Islet of Langerhans (tissue), 1 donor: ENCODE data around the gene RFX5.

ENCODE experiments used
- FAIRE-seq: peaks from one replicate; lab custom pipeline; 2011; peaks lifted over from hg19 to GRCh38; lab: Jason Lieb, UNC

RFX5 gene

DNA sequence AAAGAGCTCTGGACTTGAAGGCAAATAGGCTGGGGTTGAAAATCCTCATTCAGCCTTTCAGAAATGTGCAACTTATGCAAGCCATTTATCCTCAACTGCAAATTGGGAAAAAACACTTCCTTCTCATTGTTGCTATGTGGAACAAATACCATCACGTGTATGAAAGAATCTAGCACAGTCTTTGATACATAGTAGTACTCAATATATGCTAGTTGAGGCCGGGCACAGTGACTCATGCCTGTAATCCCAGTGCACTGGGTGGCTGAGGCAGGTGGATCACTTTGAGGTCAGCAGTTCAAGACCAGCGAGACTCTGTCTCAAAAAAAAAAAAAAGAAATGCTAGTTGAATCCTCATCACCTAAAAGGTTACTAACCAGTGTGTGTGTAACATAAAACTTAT lies 28.1 kb downstream of the RFX5 start:
- no peak for FAIRE-seq

DNA sequence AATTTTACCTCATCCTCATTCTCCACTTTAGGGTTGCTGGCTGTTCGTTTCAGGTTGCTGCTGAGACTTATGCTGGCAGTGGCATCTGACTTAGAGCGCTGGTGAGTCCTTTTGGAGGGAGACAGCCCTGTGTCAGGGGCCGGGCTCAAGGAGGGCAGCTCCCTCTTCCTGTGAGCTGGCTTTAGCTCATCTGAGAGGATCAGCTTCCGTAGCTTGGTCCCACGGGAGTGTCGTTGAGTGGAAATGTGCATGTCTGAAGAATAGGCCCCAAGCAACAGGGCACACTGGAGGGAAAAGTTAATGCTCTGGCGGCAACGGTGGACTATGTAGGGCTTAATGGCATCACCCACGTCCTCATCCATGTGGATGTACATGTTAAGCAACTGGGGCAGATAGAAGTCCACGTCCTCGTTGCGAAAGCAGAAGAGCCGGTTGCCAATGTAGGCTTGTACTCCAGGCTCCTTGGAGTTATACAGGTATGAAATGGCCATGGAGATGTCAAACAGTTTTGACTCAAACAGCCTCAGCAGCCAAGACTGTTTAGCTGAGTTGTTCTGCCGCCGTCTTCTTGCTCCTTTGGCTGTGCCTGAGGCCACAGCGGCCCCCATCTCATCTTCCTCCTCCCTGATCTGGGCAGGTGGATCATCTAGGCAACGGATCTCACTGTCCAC lies 31.4 kb downstream of the RFX5 start:
- FAIRE-seq = no peak

DNA sequence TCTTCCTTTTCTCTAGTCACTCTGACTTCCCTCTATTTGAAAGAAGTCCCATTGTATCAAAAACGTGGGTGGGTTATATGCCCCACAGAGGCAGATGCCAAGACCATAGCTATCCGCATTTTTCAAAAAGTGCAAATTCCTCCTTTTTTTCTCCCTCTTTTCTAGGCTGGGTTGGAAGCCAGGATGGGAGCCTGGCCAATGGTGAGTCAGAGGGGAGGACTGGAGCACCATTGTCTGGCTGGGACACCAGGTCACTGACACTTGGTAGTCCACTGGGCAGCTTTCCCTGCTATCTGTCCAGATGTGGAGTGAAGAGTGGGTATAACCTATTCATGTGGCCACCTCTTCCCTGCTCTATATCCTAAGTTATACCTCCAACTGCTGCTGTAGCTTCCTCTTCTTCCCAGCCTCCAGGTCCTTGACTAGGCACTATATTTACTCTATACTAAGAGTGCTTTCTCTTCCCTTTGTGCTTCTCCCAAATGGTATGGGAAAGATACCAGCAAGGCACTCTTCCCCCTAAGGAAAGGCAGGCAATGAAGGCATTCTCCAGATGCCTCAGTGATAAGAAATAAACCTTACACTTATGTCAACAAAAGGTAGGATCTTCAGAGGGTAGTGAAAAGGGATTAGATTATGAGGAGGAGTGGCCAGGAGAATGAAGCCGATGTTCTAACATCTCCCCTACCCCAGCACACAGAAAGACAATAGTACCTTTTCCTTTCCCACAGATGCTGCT lies 32.7 kb downstream of the RFX5 start:
- FAIRE-seq = no peak

DNA sequence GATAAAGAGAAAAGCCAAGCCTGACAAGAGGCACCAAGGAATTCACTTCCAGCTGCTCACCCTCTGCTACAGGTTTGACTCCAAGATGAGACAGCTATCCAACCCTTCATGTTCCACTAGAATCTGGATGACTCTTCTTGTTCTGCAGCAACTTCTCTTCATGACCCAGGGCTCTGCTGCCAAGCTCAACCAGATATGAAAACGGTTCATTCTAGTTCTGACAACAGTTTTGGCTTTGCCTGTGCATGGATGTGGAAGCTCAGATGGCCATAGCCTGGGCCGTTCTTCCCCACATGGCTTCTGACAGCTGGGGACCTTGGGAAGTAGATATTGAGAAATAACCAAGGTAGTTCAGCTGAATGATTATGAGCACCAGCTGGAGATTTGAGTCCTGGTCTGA lies 33.6 kb downstream of the RFX5 start:
- FAIRE-seq = no peak

DNA sequence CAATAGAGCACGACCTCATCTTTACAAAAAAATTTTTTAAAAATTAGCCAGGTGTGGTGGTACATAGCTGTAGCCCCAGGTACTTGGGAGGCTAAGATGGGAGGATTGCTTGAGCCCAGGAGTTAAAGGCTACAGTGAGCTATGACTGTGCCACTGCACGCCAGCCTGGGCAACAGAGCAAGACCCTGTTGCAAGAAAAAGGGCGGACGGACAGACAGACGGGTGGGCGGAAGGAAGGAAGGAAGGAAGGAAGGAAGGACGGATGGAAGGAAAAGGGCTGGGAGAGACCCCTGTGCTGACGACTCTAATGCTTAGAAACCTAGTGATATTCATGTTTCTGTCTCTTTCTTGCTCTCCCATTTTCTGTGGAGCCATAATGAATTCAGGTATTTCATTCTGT lies 34.2 kb downstream of the RFX5 start:
- no peak for FAIRE-seq

DNA sequence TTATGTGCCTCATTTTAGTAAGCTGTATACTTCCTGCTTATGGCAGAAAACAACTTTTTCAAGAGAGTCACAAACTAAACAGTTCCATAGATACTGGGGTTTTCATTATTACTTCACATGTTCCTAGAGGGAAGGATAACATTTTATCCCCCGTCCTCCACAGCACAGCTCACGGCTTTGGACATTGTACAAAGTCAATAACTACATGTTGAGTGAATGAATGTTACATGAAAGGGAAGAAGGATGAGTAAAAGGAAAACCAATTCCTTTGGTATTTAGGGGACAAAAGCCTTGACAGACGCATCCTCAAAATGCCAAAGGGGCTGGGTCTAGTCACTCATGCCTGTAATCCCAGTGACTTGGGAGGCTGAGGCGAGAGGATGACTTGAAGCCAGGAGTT lies 34.6 kb downstream of the RFX5 start:
- no peak for FAIRE-seq

DNA sequence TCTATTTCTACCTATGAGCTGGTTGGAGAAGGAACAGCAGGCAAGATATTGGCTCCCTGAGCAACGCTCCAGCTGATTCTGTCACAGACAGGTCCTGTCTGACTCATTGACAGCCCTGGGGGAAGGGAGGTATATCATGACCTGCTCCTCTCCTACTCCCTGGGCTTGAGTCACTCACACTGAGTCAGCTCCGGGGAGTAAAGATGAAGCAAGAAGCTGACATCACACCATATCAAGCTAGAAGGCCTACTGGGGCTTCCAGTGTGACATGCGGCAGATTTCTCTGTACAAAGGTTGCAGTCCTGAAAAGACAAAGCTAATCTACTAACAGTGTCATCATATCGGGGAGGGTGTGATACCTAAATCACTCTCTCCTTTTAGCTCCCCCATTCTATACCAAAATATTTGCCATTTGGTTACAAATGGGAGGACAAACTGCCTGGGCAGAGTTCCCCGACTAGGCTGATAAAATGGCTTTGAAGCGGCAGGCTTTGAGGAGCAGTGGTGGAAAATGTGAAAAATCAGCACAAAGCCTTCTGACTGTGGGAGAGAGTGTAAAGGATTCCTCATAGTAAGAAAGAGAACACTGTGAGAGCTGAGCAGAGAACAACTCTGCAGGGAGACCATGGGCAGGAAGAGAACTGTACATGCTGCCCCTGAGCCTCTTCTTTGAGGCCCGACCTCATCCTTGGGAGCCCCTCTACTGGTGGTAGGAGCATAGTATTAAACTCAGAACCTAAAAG lies 35.3 kb downstream of the RFX5 start:
- FAIRE-seq = peak; percentile 53

DNA sequence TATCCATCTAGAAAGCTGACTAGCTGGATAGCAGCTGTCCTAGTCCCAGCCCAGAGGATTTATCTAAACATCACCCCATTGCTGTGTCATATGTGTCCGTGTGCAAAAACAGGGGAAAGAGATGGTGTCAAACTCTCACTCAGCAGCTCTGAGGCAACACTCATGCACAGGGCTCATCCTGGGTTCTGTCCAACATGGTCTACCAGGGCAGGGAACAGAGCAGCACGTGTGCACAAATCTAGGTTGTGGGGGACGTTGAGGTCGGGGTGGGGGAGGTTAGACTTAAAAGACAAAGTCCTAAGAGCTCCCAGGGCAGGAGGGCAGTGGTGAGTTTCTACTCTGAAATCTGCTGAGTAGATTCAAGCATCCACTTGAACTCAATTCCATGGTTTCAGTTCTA lies 36.0 kb downstream of the RFX5 start:
- FAIRE-seq = no peak

DNA sequence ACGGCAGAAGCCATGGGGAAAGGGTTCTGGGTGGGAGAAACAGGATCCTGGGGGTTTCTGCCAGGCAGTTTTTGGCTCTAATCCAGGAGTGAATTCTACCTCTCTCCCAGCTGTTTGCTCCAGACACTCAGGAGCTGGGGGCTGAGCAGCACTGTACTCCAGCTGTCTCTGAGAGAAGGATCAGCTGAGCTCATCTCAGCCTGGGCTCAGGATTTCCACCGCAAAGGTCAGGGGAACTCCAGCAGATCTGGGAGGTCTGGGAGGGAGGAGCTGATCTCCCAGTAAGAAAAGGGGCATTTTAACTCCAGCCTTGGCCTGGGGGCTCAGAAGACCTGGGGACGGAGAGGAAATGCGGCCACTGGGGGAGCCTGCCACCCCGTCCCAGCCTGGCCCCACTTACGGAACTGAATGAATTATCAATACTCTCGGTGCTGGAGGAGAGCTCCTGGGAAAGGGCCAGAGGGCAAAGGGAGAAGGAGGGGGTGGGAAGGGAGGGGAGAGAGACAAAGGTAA lies 37.2 kb downstream of the RFX5 start:
- FAIRE-seq = no peak

DNA sequence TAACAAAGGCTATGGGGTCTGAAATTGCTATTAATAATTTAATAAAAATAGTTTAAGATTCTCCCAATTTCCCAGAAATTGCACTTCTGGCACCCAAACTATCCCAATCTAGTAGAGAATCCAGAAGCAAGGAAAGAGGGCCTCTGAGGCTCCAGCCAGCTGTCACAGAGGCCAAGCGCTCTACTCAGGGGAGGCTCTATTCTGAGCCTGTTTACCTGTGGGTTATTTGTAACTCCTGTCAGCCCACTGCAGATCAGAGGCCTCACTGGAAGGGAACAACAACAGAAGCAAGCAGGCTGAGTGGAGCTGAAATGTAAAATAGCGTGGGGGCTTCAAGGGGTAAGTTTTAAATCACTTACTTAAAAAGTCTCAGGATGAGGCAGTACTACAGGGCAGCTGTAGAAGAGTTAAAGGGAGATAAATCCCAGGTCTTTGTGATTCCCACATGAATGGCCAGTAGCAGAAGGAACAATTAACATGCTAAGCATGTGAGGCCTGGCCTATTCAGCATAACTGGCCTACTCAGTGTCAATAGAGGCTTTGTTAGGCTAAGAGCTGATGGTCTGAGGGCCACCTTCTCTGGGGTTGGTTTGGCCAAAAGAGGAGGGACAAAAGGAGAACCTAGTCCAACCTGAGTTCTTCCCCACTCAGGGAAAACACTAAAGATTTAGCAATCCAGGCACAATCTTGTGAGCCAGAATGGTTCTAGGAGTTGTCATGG lies 52.1 kb downstream of the RFX5 start:
- no peak for FAIRE-seq

DNA sequence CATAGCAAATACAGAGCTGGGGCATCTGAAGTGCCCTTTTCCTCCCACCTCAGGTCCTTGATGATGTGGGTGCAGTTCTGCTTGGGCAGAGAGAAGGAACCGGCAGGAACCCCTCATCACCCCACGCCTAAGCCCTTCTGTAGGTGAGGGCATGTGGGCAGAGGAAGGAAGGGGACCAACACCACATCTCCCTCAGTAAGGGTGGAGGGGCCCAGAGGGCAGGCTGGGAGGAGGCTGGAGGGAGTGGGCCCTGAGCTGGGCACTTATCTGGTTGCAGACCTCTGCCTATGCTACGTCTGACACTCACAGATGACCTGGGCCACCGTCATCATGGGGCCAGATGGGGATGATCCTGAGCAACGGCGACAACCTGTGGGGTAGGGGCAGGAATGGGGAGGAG lies 54.0 kb downstream of the RFX5 start:
- FAIRE-seq = no peak

DNA sequence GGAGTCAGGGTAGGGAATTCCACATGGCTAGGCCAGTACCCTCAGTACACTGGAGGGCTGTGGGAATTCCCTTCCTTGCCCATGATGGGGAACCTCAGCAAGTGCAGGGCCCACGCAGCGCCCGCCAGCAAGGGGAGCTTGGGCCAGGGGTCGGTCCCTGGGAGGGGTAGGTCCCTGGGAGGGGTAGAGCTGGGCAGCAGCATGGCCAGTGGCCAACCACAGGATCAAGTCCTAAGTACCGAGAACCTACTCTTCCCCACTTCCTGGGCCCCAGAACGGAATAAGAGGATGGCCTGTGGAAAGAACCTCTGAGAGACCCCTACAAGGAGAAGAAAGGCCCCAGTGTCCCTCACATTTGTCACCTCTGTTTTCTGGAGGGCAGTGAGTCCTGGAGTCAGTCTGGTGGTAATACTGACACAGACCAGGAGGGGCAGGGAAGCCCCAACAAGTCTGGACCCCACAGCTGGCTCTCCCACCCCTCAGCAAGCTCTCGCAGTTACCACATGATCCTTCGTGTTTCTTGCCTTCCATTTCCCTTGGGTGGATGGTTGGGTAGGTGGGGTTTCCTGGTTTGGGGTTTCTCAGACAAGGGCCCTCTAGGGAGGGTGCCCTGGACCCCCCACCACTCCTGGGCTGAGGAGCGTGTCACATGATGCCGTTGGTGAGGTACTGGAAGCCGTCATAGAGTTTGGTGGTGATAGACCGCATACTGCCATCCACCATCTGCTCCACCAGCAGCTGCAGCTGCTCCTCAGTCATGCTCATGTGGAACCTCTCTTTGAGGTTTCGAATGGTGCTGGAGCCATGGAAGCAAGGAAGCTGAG lies 54.6 kb downstream of the RFX5 start:
- no peak for FAIRE-seq

DNA sequence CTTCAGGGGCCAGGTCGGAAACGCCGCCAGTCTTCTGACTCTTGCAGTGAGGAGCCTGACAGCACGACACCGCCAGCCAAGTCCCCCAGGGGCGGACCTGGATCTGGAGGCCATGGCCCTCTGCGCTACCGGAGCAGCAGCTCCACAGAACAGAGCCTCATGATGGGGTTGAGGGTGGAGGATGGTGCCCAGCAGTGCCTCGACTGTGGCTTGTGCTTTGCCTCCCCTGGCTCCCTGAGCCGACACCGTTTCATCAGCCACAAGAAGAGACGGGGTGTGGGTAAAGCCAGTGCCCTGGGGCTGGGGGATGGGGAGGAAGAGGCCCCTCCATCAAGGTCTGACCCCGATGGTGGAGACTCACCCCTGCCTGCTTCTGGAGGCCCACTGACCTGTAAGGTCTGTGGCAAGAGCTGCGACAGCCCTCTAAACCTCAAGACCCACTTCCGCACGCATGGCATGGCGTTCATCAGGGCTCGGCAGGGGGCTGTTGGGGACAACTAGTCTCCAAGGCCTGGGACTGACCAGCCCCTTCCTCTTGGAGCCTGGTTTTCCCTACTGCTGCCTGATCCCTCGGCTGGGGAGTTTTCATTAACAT lies 56.2 kb downstream of the RFX5 start:
- FAIRE-seq = no peak
